Keratinocyte (primary cell): Measurements from ENCODE around the gene ZNF280D. TPM values are rescaled to one million over a fixed set of nuclear protein-coding genes. Genes with fewer than 3 reads are reported as not detected.

Source experiments
- DNase-seq: peaks from one replicate; pipeline ENCODE4 v3.0.0-alpha.2; 2011; ENCODE audit warnings: low read depth, missing footprints, low spot score
- FAIRE-seq: peaks from 2 replicates; lab custom pipeline; 2011; peaks lifted over from hg19 to GRCh38; lab: Jason Lieb, UNC
- H2AFZ ChIP-seq: 2 replicates; pipeline ENCODE4 v1.6.0; 2012; ENCODE audit warnings: low read length, control low read depth, inconsistent platforms; ENCODE audit not compliant: control insufficient read depth
- H3K27ac ChIP-seq: 2 replicates; pipeline ENCODE4 v1.5.1; 2011; ENCODE audit warnings: low read length; ENCODE audit not compliant: control insufficient read depth, insufficient read depth
- H3K27me3 ChIP-seq: 3 replicates; pipeline ENCODE4 v1.6.0; 2011; ENCODE audit warnings: low read length; ENCODE audit not compliant: control insufficient read depth, insufficient read depth; ENCODE audit errors: extremely low read depth
- H3K36me3 ChIP-seq, 2 experiments: 2 replicates in 1 of 2; 3 replicates in 1 of 2; pipeline ENCODE4 v1.5.1; 2011; ENCODE audit warnings: low read length in 2 of 2, mild to moderate bottlenecking in 1 of 2; ENCODE audit not compliant: control insufficient read depth in 2 of 2, insufficient read depth in 2 of 2; ENCODE audit errors: extremely low read depth in 1 of 2
- H3K4me1 ChIP-seq: 3 replicates; pipeline ENCODE4 v1.5.1; 2011; ENCODE audit warnings: low read length; ENCODE audit not compliant: control insufficient read depth, insufficient read depth; ENCODE audit errors: extremely low read depth
- H3K4me2 ChIP-seq: 3 replicates; pipeline ENCODE4 v1.6.0; 2011; ENCODE audit warnings: low read depth, low read length; ENCODE audit not compliant: control insufficient read depth, insufficient read depth; ENCODE audit errors: extremely low read depth
- H3K4me3 ChIP-seq, 3 experiments: fragments of 200-600 bp in 1 of 3; sonication (generic) in 1 of 3; 2 replicates in 2 of 3; 3 replicates in 1 of 3; pipeline ENCODE4 v1.5.1; 2011 to 2016; ENCODE audit warnings: low read length in 3 of 3, mild to moderate bottlenecking in 3 of 3, control low read depth in 2 of 3, inconsistent platforms in 1 of 3, low read depth in 1 of 3, mixed read lengths in 1 of 3, mixed run types in 1 of 3, moderate library complexity in 1 of 3; ENCODE audit not compliant: control insufficient read depth in 2 of 3, insufficient read depth in 2 of 3; ENCODE audit errors: extremely low read depth in 1 of 3
- H3K79me2 ChIP-seq: 2 replicates; pipeline ENCODE4 v1.6.0; 2012; ENCODE audit warnings: low read length; ENCODE audit not compliant: control insufficient read depth, insufficient read depth
- H3K9ac ChIP-seq: 3 replicates; pipeline ENCODE4 v1.6.0; 2011; ENCODE audit warnings: low read length; ENCODE audit not compliant: control insufficient read depth, insufficient read depth; ENCODE audit errors: extremely low read depth
- H3K9me1 ChIP-seq: 3 replicates; pipeline ENCODE4 v1.6.0; 2011; ENCODE audit warnings: low read length; ENCODE audit not compliant: control insufficient read depth, insufficient read depth; ENCODE audit errors: extremely low read depth
- H3K9me3 ChIP-seq: 2 replicates; pipeline ENCODE4 v1.5.1; 2012; ENCODE audit warnings: low read depth, low read length; ENCODE audit not compliant: control insufficient read depth
- H4K20me1 ChIP-seq: 3 replicates; pipeline ENCODE4 v1.6.0; 2011; ENCODE audit warnings: low read length; ENCODE audit not compliant: control insufficient read depth, insufficient read depth; ENCODE audit errors: extremely low read depth
- CTCF ChIP-seq, 3 experiments: IDR thresholded peaks in 1 of 3; conservative IDR thresholded peaks in 1 of 3; optimal IDR thresholded peaks in 1 of 3; 2 replicates in 2 of 3; 3 replicates in 1 of 3; pipeline versions ENCODE3 to v1.5.1; 2011; ENCODE audit warnings: low read length in 3 of 3, mild to moderate bottlenecking in 3 of 3, moderate library complexity in 2 of 3, control low read depth in 1 of 3, inconsistent platforms in 1 of 3; ENCODE audit not compliant: insufficient read depth in 2 of 3; ENCODE audit errors: extremely low read depth in 1 of 3
- EZH2 ChIP-seq: IDR thresholded peaks from one replicate; pipeline ENCODE4 v1.6.1; 2012; ENCODE audit warnings: inconsistent platforms, mild to moderate bottlenecking, low read length, moderate library complexity
- dilution Hi-C: fragments of 300-500 bp; cut with MboI; formaldehyde crosslinking; loops from one replicate; pipeline ENCODE4 v1.7.0; 2020; ENCODE audit warnings: low sequenced_read_pairs; ENCODE audit not compliant: extremely low pct_ligation_motif_present
- polyA plus RNA-seq, 5 experiments: library from polyadenylated mRNA; depleted of rRNA in 3 of 5; stranded (reverse) in 3 of 5; stranded (forward) in 1 of 5; unstranded in 1 of 5; fragments of >200 nt; gene quantifications; 1 replicate in 1 of 5; 2 replicates in 3 of 5; 3 replicates in 1 of 5; pipeline versions ENCODE4 v1.2.1 to v1.2.3, GENCODE V29; 2011 to 2012; ENCODE audit warnings: missing spikeins in 2 of 5, low read depth in 1 of 5, low replicate concordance in 1 of 5

The ZNF280D gene
- polyA plus RNA-seq, 1 donor (not counting 4 experiments of a cell fraction or from before 2014, with no cell fraction given): 8.7 TPM

GRCh38 chr15:56619887-56620286, 113.4 kb downstream of the ZNF280D start:
- Histone ChIP-seq H3K27ac (no peak overlapping the region), H4K20me1 (no peaks in the 10 kb centered on the region), H2AFZ (no peak overlapping the region), H3K9me3 (no peaks in the 10 kb centered on the region), H3K4me2 (no peak overlapping the region), H3K27me3 (no peaks in the 10 kb centered on the region), H3K9ac (no peak overlapping the region), H3K4me3 (no peak overlapping the region), H3K36me3 (no peaks in the 10 kb centered on the region), H3K4me1 (no peaks in the 10 kb centered on the region), H3K9me1 (no peaks in the 10 kb centered on the region), H3K79me2 (no peaks in the 10 kb centered on the region)
- DNase-seq (no peak), FAIRE-seq (no peak)
- dilution Hi-C loops: loop anchor here (25.0 kb wide), 1 partner anchor 133 kb away; no protein-coding TSS in a partner anchor
- TF ChIP-seq CTCF (optimal IDR thresholded peaks at IDR 0.05 in 1 of 3, IDR thresholded peaks at IDR 0.05 in 1 of 3, conservative IDR thresholded peaks at IDR 0.05 in 1 of 3; ENCODE audit: extremely low read depth in 1 of 3, insufficient read depth in 2 of 3, low read length in 3 of 3): no peak
- no peak for TF ChIP-seq EZH2

GRCh38 chr15:56617628-56618027, 115.7 kb downstream of the ZNF280D start:
- no peak overlapping the region for H3K27ac ChIP-seq
- no peaks in the 10 kb centered on the region for H3K9me3 ChIP-seq
- DNase-seq (no peak), FAIRE-seq (no peak)
- H2AFZ ChIP-seq: no peak overlapping the region
- no peak overlapping the region for H3K4me2 ChIP-seq
- H3K9me1 ChIP-seq: no peaks in the 10 kb centered on the region
- no peaks in the 10 kb centered on the region for H3K27me3 ChIP-seq
- H3K36me3 ChIP-seq: no peaks in the 10 kb centered on the region
- no peaks in the 10 kb centered on the region for H3K79me2 ChIP-seq
- no peak overlapping the region for H3K4me3 ChIP-seq
- dilution Hi-C loops: loop anchor here (25.0 kb wide), 1 partner anchor 130 kb away; no protein-coding TSS in a partner anchor
- H3K4me1 ChIP-seq: no peaks in the 10 kb centered on the region
- TF ChIP-seq EZH2: no peak
- H4K20me1 ChIP-seq: no peaks in the 10 kb centered on the region
- no peak overlapping the region for H3K9ac ChIP-seq

- Histone ChIP-seq H3K9me3 (no peaks in the 10 kb centered on the region), H3K9ac (no peak overlapping the region), H3K4me3 (no peak overlapping the region), H4K20me1 (no peaks in the 10 kb centered on the region), H3K79me2 (no peaks in the 10 kb centered on the region), H3K9me1 (no peaks in the 10 kb centered on the region), H3K27me3 (no peaks in the 10 kb centered on the region), H3K4me1 (no peaks in the 10 kb centered on the region), H3K36me3 (no peaks in the 10 kb centered on the region), H3K27ac (no peak overlapping the region), H2AFZ (no peak overlapping the region), H3K4me2 (no peak overlapping the region)
- no peak for TF ChIP-seq CTCF (optimal IDR thresholded peaks at IDR 0.05 in 1 of 3, IDR thresholded peaks at IDR 0.05 in 1 of 3, conservative IDR thresholded peaks at IDR 0.05 in 1 of 3; ENCODE audit: extremely low read depth in 1 of 3, insufficient read depth in 2 of 3, low read length in 3 of 3)
- no peak for TF ChIP-seq EZH2
- no peak for FAIRE-seq
- DNase-seq: no peak
- dilution Hi-C loops: loop anchor here (25.0 kb wide), 1 partner anchor 129 kb away; no protein-coding TSS in a partner anchor
Observed at GRCh38 chr15:56616551-56616950, 116.8 kb downstream of the ZNF280D start.
